GM10266 (cell line): ENCODE measurements around the gene ARFGAP1.

Experiments
- DNase-seq: peaks from one replicate; pipeline ENCODE4 v3.0.0; 2012; ENCODE audit errors: extremely low spot score
- CTCF ChIP-seq: IDR thresholded peaks from 2 replicates; pipeline ENCODE4 v1.5.1; 2012; ENCODE audit warnings: mild to moderate bottlenecking, low read depth; ENCODE audit not compliant: control insufficient read depth, insufficient read depth; ENCODE audit errors: missing control alignments

ARFGAP1 gene

GRCh38 chr20:63296531-63297299 lies 24.1 kb downstream of the ARFGAP1 start:
- no peak for DNase-seq
- TF ChIP-seq CTCF = no peak

GRCh38 chr20:63297371-63297781 lies 24.8 kb downstream of the ARFGAP1 start:
- no peak for TF ChIP-seq CTCF

DNA sequence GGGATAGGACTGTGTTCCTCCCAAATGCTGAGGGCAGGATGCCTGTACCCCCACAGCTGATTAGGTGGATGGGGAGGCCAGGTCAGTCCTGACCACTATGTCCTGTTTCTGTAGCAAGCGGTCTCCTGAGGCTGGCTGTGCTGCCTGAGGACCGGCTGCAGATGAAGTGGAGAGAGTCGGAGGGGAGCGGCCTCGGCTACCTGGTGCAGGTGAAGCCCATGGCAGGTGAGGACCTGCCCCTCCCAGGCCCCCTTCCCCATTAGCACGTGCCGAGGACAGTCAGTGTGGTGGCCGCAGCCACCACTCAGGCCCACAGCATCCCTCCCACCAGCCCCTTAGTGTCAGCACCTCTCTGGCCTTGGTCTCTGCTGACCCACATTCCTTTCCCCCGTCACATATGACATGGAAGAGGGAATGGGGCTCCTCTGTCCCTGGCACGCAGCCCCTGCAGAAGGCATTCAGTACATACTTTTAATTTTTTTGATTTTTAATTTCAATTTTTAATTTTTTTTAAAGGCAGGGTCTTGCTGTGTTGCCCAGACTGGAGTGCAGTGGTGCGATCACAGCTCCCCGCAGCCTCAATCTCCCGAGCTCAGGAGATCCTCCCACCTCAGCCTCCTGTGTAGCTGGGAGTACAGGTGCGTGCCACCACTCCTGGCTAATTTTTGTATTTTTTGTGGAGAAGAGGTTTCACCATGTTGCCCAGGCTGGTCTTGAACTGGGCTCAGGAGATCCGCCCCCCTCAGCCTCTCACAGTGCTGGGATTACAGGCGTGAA lies 25.4 kb downstream of the ARFGAP1 start:
- no peak for TF ChIP-seq CTCF
- DNase-seq = no peak

More at GRCh38 chr20:63297371-63297781, 24.8 kb downstream of the ARFGAP1 start:
- no peak for DNase-seq

- DNase-seq = no peak
- TF ChIP-seq CTCF = no peak
Observed at GRCh38 chr20:63298731-63299312, 26.2 kb downstream of the ARFGAP1 start.

GRCh38 chr20:63301671-63302070 lies 29.1 kb downstream of the ARFGAP1 start:
- TF ChIP-seq CTCF = no peak
- no peak for DNase-seq

- no peak for DNase-seq
- no peak for TF ChIP-seq CTCF
Observed at GRCh38 chr20:63303095-63303666, 30.6 kb downstream of the ARFGAP1 start.
